ENCODE results near the gene NEK6.

NEK6 gene

DNA sequence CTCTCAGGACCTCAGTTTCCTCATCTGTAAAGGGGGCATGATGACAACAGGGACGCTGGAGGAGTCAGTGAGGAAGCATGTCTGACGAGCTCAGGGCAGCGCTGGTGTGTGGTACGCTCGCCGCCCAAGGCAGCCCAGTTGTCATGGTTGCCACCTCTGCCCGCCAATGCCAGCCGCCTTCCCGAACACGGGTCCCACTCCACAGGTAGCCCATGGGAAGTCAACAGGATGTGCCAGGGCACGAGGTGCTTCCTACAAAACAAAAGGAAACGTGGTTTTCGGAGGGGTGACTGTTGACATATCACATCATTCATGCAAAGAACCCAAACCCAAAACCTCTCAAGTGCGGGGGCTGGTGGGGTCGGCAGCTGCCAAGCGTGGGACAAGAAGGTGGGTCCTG, 58.1 kb downstream of the NEK6 start:
- no peak overlapping the region for H3K27ac ChIP-seq
- TF ChIP-seq, protein P1, sequence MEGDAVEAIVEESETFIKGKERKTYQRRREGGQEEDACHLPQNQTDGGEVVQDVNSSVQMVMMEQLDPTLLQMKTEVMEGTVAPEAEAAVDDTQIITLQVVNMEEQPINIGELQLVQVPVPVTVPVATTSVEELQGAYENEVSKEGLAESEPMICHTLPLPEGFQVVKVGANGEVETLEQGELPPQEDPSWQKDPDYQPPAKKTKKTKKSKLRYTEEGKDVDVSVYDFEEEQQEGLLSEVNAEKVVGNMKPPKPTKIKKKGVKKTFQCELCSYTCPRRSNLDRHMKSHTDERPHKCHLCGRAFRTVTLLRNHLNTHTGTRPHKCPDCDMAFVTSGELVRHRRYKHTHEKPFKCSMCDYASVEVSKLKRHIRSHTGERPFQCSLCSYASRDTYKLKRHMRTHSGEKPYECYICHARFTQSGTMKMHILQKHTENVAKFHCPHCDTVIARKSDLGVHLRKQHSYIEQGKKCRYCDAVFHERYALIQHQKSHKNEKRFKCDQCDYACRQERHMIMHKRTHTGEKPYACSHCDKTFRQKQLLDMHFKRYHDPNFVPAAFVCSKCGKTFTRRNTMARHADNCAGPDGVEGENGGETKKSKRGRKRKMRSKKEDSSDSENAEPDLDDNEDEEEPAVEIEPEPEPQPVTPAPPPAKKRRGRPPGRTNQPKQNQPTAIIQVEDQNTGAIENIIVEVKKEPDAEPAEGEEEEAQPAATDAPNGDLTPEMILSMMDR (IDR thresholded peaks at IDR 0.05), result no peak
- TF ChIP-seq ZFX (IDR thresholded peaks at IDR 0.05; ENCODE audit: borderline replicate concordance), result no peak

DNA sequence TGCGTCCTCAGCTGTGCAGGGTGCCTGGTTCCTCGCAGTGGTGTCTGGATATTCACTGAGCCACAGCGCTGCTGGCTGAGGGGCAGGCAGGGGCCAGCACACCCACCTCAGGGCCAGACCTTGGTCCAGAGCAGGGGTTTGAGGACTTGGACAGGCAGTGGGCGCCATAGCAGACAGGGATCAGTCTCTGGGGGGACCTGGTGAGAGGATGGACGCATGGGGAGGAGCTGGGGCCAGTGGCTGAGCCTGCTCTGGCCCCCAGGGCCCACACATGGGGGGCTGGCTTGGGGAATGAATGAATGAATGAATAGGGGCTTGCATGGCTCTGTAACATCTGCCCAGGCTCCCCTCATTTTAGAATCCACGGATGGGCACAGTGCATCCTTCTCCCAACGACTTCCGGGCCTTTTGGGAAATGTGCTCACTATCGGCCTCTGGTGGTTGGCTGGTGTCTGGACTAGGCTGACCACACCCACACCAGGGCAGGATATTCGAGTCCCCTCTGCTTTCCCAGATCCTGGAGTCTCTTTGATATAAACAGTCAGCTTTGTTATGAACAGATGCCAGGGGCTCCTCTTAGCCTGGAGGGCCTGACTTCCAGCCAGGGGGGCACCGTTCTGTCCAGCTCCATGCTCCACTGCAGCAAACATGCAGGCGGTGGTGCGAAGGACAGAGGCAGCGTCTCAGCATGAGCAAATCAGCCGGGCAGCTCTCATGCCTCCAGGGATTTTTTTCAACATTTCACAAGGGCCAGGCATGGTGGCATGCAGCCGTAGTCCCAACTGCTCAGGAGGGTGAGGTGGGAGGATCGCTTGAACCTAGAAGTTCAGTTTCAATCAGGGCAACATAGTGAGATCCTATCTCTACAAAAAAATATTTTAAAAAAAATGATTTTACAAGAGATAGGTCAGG, 62.6 kb downstream of the NEK6 start:
- TF ChIP-seq, protein P1 (IDR thresholded peaks at IDR 0.05), result peak; percentile 92
- TF ChIP-seq ZFX (IDR thresholded peaks at IDR 0.05; ENCODE audit: borderline replicate concordance), result no peak
- H3K27ac ChIP-seq, result no peak overlapping the region

- TF ChIP-seq, protein P1 (IDR thresholded peaks at IDR 0.05), result no peak
- TF ChIP-seq ZFX (IDR thresholded peaks at IDR 0.05; ENCODE audit: borderline replicate concordance), result no peak
Observed at GRCh38 chr9:124321416-124321815, 63.7 kb downstream of the NEK6 start.

DNA sequence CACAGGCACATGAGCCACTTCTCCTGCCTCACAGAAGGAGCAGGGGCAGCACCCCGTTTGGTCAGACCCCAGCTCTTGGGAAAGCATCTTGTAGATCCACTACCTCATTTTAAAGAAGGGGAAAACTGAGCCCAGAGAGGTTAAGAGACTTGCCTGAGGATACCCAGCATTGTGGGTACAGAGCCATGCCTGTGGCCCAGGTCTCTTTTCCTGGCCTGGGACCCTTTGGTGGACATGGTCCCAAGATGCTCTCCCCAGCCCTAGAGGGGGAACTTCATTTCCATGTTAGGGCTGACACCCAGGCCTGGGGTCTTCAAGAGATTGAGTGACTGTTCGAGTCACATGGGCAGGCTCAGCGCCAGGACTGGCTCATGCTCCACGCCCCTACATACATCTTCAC, 64.2 kb downstream of the NEK6 start:
- TF ChIP-seq, protein P1 (IDR thresholded peaks at IDR 0.05), result no peak
- TF ChIP-seq ZFX (IDR thresholded peaks at IDR 0.05; ENCODE audit: borderline replicate concordance), result no peak
- H3K27ac ChIP-seq, result no peak overlapping the region

More at GRCh38 chr9:124321416-124321815, 63.7 kb downstream of the NEK6 start:
- H3K27ac ChIP-seq, result no peak overlapping the region

- no peak for TF ChIP-seq ZFX (IDR thresholded peaks at IDR 0.05; ENCODE audit: borderline replicate concordance)
Observed at GRCh38 chr9:124322618-124323432, 65.1 kb downstream of the NEK6 start.

GRCh38 chr9:124323904-124324303, 66.2 kb downstream of the NEK6 start:
- TF ChIP-seq, protein P1 (IDR thresholded peaks at IDR 0.05), result no peak
- TF ChIP-seq ZFX (IDR thresholded peaks at IDR 0.05; ENCODE audit: borderline replicate concordance), result no peak
- H3K27ac ChIP-seq, result no peak overlapping the region

More at GRCh38 chr9:124322618-124323432, 65.1 kb downstream of the NEK6 start:
- H3K27ac ChIP-seq, result no peak overlapping the region

DNA sequence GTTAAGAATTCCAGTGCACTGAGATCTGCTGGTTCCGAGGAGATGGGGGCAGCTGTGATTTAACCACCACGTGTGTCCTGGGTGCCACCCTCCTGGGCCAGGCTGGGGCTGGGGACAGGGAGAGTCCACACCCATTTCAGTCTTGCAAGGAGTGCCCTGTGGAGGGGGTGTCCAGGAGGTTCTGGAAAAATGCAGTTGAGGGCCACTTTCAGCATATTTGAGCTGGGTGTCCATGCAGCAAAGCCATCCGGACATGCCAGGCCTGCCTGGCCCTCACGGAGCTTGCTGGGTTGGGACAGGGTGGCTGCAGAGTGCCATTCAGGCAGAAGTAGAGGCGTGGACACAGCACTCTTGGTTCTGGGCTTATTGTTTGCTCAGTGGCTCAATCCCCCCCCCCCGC, 68.1 kb downstream of the NEK6 start:
- no peak for TF ChIP-seq ZFX (IDR thresholded peaks at IDR 0.05; ENCODE audit: borderline replicate concordance)
- TF ChIP-seq, protein P1 (IDR thresholded peaks at IDR 0.05), result no peak
- H3K27ac ChIP-seq, result no peak overlapping the region

Measured in 22Rv1 (cell line).